HEK293T (cell line): ENCODE data around the gene RPL13.

ENCODE experiments used
- ARNT ChIP-seq: fragments of 450-650 bp; IDR thresholded peaks from 2 replicates; pipeline ENCODE4 v1.6.1; 2017; ENCODE audit warnings: mild to moderate bottlenecking
- BHLHE40 ChIP-seq: fragments of 450-650 bp; IDR thresholded peaks from 2 replicates; pipeline ENCODE4 v1.6.1; 2016; ENCODE audit warnings: mild to moderate bottlenecking, moderate library complexity, borderline replicate concordance
- ELF4 ChIP-seq: fragments of 450-650 bp; IDR thresholded peaks from 2 replicates; pipeline ENCODE4 v1.6.1; 2017; ENCODE audit warnings: antibody characterized with exemption
- FOXK2 ChIP-seq: fragments of 450-650 bp; IDR thresholded peaks from 2 replicates; pipeline ENCODE4 v1.6.1; 2016; ENCODE audit warnings: mild to moderate bottlenecking
- FOXM1 ChIP-seq: fragments of 450-650 bp; IDR thresholded peaks from 2 replicates; pipeline ENCODE4 v1.6.1; 2017; ENCODE audit warnings: mild to moderate bottlenecking, borderline replicate concordance
- PKNOX1 ChIP-seq: fragments of 450-650 bp; IDR thresholded peaks from 2 replicates; pipeline ENCODE4 v1.6.1; 2016
- SP1 ChIP-seq: fragments of 450-650 bp; IDR thresholded peaks from 2 replicates; pipeline ENCODE4 v1.6.1; 2017
- SUZ12 ChIP-seq: fragments of 450-650 bp; IDR thresholded peaks from 2 replicates; pipeline ENCODE4 v1.6.1; 2016; ENCODE audit warnings: mild to moderate bottlenecking
- TARDBP ChIP-seq: fragments of 450-650 bp; IDR thresholded peaks from 2 replicates; pipeline ENCODE4 v1.6.1; 2016
- ZNF384 ChIP-seq: fragments of 450-650 bp; IDR thresholded peaks from 2 replicates; pipeline ENCODE4 v1.6.1; 2016

DNA sequence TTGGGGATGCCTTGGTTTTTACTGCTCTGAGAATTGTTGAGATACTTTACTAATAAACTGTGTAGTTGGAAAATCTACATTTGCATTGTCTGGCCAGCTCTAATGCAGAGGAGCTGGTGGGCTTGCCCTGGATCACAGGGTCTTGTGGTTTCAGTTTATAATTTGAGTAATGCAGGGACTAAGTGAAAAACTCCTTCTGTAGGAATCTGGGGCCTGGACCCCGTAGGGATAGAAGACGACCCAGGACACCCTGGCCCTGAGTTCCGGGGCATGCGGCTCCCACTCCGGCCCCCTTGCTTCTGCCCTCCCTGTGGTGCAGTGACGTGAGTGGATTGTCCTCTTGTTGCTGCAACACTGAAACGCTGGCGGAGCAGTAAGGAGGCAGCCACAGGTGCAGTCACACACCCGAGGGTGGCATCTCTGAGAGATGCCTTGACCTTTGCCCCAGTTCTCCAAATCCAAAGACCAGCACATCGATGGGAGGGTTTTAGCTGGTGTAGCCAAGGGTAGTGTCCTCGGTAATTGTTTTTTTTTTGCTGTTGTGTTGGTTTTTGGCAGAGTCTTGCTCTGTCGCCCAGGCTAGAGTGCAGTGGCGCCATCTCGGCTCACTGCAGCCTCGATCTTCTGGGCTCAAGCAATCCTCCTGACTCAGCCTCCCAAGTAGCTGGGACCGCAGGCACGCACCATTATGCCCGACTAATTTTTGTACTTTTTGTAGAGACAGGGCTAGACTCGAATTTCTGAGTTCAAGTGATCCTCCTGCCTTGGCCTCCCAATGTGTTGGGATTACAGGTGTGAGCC, 2.6 kb upstream of the RPL13 start:
- TF ChIP-seq SP1 (no peak), ARNT (no peak), TARDBP (no peak), SUZ12 (no peak), PKNOX1 (no peak), FOXK2 (no peak), ELF4 (no peak), ZNF384 (no peak), FOXM1 (no peak), BHLHE40 (no peak)
